Lower leg skin (tissue), 4 donors: ENCODE measurements around the gene KCNT2. TPM values are rescaled to one million over a fixed set of nuclear protein-coding genes. Genes with fewer than 3 reads are reported as not detected.

Source experiments
- DNase-seq, 2 donors: peaks; one replicate each; pipeline ENCODE4 v3.0.0-alpha.2; 2019; ENCODE audit warnings: low spot score in 2 of 2
- H3K4me3 ChIP-seq: fragments of 200-600 bp; sonication (generic); 2 replicates; pipeline ENCODE4 v1.5.1; 2017; ENCODE audit warnings: mild to moderate bottlenecking, low read depth; ENCODE audit not compliant: poor library complexity, severe bottlenecking
- POLR2A ChIP-seq, 2 donors: fragments of 450-650 bp; IDR thresholded peaks; one replicate each; pipeline ENCODE4 v1.6.1; 2016 to 2017; ENCODE audit warnings: antibody characterized with exemption in 2 of 2, mild to moderate bottlenecking in 1 of 2, moderate library complexity in 1 of 2
- WGBS, 2 donors: methylation state at CpG; one replicate each; pipeline ENCODE4 v1.1.5; 2018; 5-methylcytosine and 5-hydroxymethylcytosine counted together
- intact Hi-C: fragments of 100-400 bp; cut with DNase I; formaldehyde crosslinking; loops from one replicate; pipeline ENCODE4 v1.15.0; 2023; ENCODE audit warnings: low total_unique reads
- total RNA-seq, 4 donors: library from RNA; depleted of rRNA; stranded (reverse); fragments of >200 nt; gene quantifications; one replicate each; pipeline ENCODE4 v1.1.0, GENCODE V29; 2016
- TF ChIP-seq, protein P1 (sequence below), 3 donors: fragments of 450-650 bp; IDR thresholded peaks; one replicate each; pipeline ENCODE4 v1.5.1; 2016; ENCODE audit warnings: antibody characterized with exemption in 3 of 3, mild to moderate bottlenecking in 3 of 3, moderate library complexity in 2 of 3

The KCNT2 gene
- total RNA-seq, 4 donors from 2014 or later = 0.34 to 0.97 (median 0.79) TPM

DNA sequence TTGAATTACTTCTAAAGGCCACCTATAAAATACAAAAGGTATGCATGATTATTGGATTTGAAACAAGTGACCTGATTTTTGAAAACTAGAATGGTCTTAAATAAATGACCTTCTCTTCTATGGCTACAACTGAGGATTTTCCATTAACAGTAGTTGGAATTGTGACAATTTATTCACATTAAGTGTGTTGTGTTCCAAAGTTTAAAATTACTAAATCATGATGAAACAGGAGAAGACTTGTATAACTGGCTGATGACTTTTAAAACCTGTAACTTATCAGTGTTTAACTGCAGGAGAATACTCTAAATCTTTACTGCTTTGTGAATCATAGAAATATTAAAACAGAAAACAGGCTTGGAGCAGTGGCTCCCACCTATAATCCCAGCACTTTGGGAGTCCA, 4.6 kb downstream of the KCNT2 start:
- no peak for DNase-seq

GRCh38 chr1:196598942-196599748, 9.1 kb downstream of the KCNT2 start:
- WGBS, 2 donors = 72 to 79% methylated on average over 2 of the region's 2 CpGs
- TF ChIP-seq, protein P1, sequence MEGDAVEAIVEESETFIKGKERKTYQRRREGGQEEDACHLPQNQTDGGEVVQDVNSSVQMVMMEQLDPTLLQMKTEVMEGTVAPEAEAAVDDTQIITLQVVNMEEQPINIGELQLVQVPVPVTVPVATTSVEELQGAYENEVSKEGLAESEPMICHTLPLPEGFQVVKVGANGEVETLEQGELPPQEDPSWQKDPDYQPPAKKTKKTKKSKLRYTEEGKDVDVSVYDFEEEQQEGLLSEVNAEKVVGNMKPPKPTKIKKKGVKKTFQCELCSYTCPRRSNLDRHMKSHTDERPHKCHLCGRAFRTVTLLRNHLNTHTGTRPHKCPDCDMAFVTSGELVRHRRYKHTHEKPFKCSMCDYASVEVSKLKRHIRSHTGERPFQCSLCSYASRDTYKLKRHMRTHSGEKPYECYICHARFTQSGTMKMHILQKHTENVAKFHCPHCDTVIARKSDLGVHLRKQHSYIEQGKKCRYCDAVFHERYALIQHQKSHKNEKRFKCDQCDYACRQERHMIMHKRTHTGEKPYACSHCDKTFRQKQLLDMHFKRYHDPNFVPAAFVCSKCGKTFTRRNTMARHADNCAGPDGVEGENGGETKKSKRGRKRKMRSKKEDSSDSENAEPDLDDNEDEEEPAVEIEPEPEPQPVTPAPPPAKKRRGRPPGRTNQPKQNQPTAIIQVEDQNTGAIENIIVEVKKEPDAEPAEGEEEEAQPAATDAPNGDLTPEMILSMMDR (IDR thresholded peaks at IDR 0.05) = no peak
- no peak for TF ChIP-seq POLR2A (IDR thresholded peaks at IDR 0.05)
- intact Hi-C loops = no loop called here
- H3K4me3 ChIP-seq = no peak overlapping the region
- no peak for DNase-seq

More for the DNA sequence above, 4.6 kb downstream of the KCNT2 start:
- TF ChIP-seq POLR2A (IDR thresholded peaks at IDR 0.05) = no peak
- TF ChIP-seq, protein P1 (IDR thresholded peaks at IDR 0.05) = no peak
- no peak overlapping the region for H3K4me3 ChIP-seq
- intact Hi-C loops = no loop called here

- H3K4me3 ChIP-seq = no peak overlapping the region
- intact Hi-C loops = no loop called here
- no peak for DNase-seq
- 71 to 74% methylated on average over 2 of the region's 2 CpGs for WGBS, 2 donors
- TF ChIP-seq, protein P1 (IDR thresholded peaks at IDR 0.05) = no peak
- TF ChIP-seq POLR2A (IDR thresholded peaks at IDR 0.05) = no peak
These were observed 13.5 kb downstream of the KCNT2 start for GRCh38 chr1:196594700-196595099.

DNA sequence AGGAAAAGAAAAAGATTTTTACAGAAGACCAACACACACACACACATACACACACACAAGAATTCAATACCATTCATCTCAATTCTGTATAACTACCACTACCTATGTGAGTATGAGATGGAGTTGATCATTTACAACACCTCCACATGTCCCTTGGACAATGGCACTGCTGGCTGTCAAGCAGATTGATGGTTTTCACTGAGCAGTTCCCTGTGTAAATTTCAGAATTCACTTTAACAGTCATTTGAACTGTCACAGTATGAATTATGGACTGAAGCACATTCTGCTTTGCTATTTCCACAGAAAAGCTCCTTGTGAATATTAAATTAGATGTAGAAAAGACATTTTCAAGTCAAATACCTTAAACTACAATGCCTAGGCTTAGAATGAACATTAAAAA, 14.3 kb downstream of the KCNT2 start:
- no peak for DNase-seq
- intact Hi-C loops = no loop called here
- H3K4me3 ChIP-seq = no peak overlapping the region
- TF ChIP-seq, protein P1 (IDR thresholded peaks at IDR 0.05) = no peak
- no peak for TF ChIP-seq POLR2A (IDR thresholded peaks at IDR 0.05)

DNA sequence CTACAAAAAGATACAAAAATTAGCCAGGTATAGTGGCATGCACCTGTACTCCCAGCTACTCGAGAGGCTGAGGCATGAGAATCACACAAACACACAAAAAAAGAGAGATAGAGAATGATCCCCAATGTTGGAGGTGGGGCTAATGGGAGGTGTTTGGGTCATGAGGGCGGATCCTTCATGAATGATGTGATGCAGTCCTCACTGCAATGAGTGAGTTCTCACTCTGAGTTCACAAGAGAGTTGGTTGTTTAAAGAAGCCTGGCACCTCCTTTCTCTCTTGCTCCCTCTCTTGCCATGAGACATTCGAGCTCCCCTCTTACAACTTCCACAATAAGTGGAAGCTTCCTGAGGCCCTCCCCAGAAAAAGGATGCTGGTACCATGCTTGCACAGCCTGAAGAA, 17.3 kb downstream of the KCNT2 start:
- 76 to 85% methylated on average over 3 of the region's 3 CpGs for WGBS, 2 donors
- intact Hi-C loops = no loop called here
- no peak overlapping the region for H3K4me3 ChIP-seq
- DNase-seq = no peak
- no peak for TF ChIP-seq POLR2A (IDR thresholded peaks at IDR 0.05)
- TF ChIP-seq, protein P1 (IDR thresholded peaks at IDR 0.05) = no peak
